ENCODE results near the gene FZR1.

FZR1 gene

GRCh38 chr19:3505598-3506383, at the start of gene FZR1:
TSS of gene FZR1 (plus strand) at chr19:3506311. CDS start at chr19:3522990, 16,679 bp downstream.
- DNase-seq (ENCODE audit: low read depth in 1 of 2, low spot score in 1 of 2) = peak; percentile 98 to 99

GRCh38 chr19:3456925-3457527, 49.1 kb upstream of the FZR1 start:
- no peak for DNase-seq (ENCODE audit: low read depth in 1 of 2, low spot score in 1 of 2)

GRCh38 chr19:3457528-3458228, 48.4 kb upstream of the FZR1 start:
- no peak for DNase-seq (ENCODE audit: low read depth in 1 of 2, low spot score in 1 of 2)

- no peak for DNase-seq (ENCODE audit: low read depth in 1 of 2, low spot score in 1 of 2)
Observed at GRCh38 chr19:3458229-3459088, 47.7 kb upstream of the FZR1 start.

- DNase-seq (ENCODE audit: low read depth in 1 of 2, low spot score in 1 of 2) = no peak
Observed at GRCh38 chr19:3459089-3459881, 46.8 kb upstream of the FZR1 start.

- DNase-seq (ENCODE audit: low read depth in 1 of 2, low spot score in 1 of 2) = no peak
Observed at GRCh38 chr19:3459965-3460582, 46.0 kb upstream of the FZR1 start.

- DNase-seq (ENCODE audit: low read depth in 1 of 2, low spot score in 1 of 2) = no peak
Observed at GRCh38 chr19:3462991-3463713, 43.0 kb upstream of the FZR1 start.

- no peak for DNase-seq (ENCODE audit: low read depth in 1 of 2, low spot score in 1 of 2)
Observed at GRCh38 chr19:3463714-3464586, 42.2 kb upstream of the FZR1 start.

GRCh38 chr19:3464587-3465235, 41.4 kb upstream of the FZR1 start:
- no peak for DNase-seq (ENCODE audit: low read depth in 1 of 2, low spot score in 1 of 2)

GRCh38 chr19:3465552-3465951, 40.6 kb upstream of the FZR1 start:
- DNase-seq (ENCODE audit: low read depth in 1 of 2, low spot score in 1 of 2) = no peak

GRCh38 chr19:3466635-3467034, 39.5 kb upstream of the FZR1 start:
- DNase-seq (ENCODE audit: low read depth in 1 of 2, low spot score in 1 of 2) = no peak

GRCh38 chr19:3467437-3468198, 38.5 kb upstream of the FZR1 start:
- DNase-seq (ENCODE audit: low read depth in 1 of 2, low spot score in 1 of 2) = no peak

- DNase-seq (ENCODE audit: low read depth in 1 of 2, low spot score in 1 of 2) = no peak
Observed at GRCh38 chr19:3468211-3468610, 37.9 kb upstream of the FZR1 start.

GRCh38 chr19:3469638-3470499, 36.2 kb upstream of the FZR1 start:
- DNase-seq (ENCODE audit: low read depth in 1 of 2, low spot score in 1 of 2) = no peak

- no peak for DNase-seq (ENCODE audit: low read depth in 1 of 2, low spot score in 1 of 2)
Observed at GRCh38 chr19:3470500-3471128, 35.5 kb upstream of the FZR1 start.
